Gastrocnemius medialis (tissue), 4 donors: ENCODE data around the gene SHROOM4. TPM values are rescaled to one million over a fixed set of nuclear protein-coding genes. Genes with fewer than 3 reads are reported as not detected.

Source experiments
- ATAC-seq, 2 donors: fragments of 150-250 bp; one replicate each; pipeline ENCODE4 v1.9.1; 2016
- DNase-seq, 2 donors: peaks; one replicate each; pipeline ENCODE4 v3.0.0-alpha.2; 2019
- H3K27ac ChIP-seq, 4 donors: fragments of 200-600 bp; sonication (generic); 1 replicate in 1 of 4; 2 replicates in 3 of 4; pipeline ENCODE4 v1.5.1; 2016 to 2018; ENCODE audit warnings: mild to moderate bottlenecking in 2 of 4, moderate library complexity in 1 of 4
- H3K27me3 ChIP-seq, 3 donors: fragments of 200-600 bp; sonication (generic) in 2 of 3; 1 replicate in 1 of 3; 2 replicates in 2 of 3; pipeline versions ENCODE4 v1.5.1 to v1.6.0; 2016 to 2019; ENCODE audit warnings: mild to moderate bottlenecking in 1 of 3, moderate library complexity in 1 of 3
- H3K36me3 ChIP-seq, 2 donors: fragments of 200-600 bp; sonication (generic) in 1 of 2; one replicate each; pipeline ENCODE4 v1.5.1; 2017 to 2018
- H3K4me1 ChIP-seq, 2 donors: fragments of 200-600 bp; sonication (generic) in 1 of 2; one replicate each; pipeline ENCODE4 v1.5.1; 2016 to 2017; ENCODE audit warnings: mild to moderate bottlenecking in 2 of 2
- H3K4me3 ChIP-seq, 4 donors: fragments of 200-600 bp; sonication (generic) in 3 of 4; 1 replicate in 1 of 4; 2 replicates in 3 of 4; pipeline ENCODE4 v1.5.1; 2016 to 2019; ENCODE audit warnings: mild to moderate bottlenecking in 2 of 4
- H3K9me3 ChIP-seq, 3 donors: fragments of 200-600 bp; sonication (generic) in 2 of 3; 1 replicate in 1 of 3; 2 replicates in 2 of 3; pipeline ENCODE4 v1.5.1; 2016 to 2019
- POLR2A ChIP-seq, 2 donors: fragments of 450-650 bp; IDR thresholded peaks; one replicate each; pipeline ENCODE4 v1.6.1; 2017; ENCODE audit warnings: antibody characterized with exemption in 2 of 2, mild to moderate bottlenecking in 2 of 2, moderate library complexity in 2 of 2
- in situ Hi-C, 4 donors: fragments of 200-750 bp; cut with MboI; loops; one replicate each; pipeline versions ENCODE4 v1.15.0 to v1.8.0; 2017; ENCODE audit warnings: low sequenced_read_pairs in 4 of 4
- intact Hi-C: fragments of 100-400 bp; cut with DNase I; formaldehyde crosslinking; loops from one replicate; pipeline ENCODE4 v1.15.1; 2023; ENCODE audit warnings: low total_unique reads
- total RNA-seq, 4 donors: library from RNA; depleted of rRNA; stranded (reverse); fragments of >200 nt; gene quantifications; one replicate each; pipeline versions ENCODE4 v1.1.0 to v1.2.3, GENCODE V29; 2016
- TF ChIP-seq, protein P1 (sequence below), 5 experiments: fragments of 450-650 bp in 3 of 5; fragments of 200-600 bp in 2 of 5; sonication (generic) in 2 of 5; IDR thresholded peaks in 4 of 5; conservative IDR thresholded peaks in 1 of 5; 1 replicate in 4 of 5; 2 replicates in 1 of 5; pipeline ENCODE4 v1.5.1; 2016 to 2019; ENCODE audit warnings: antibody characterized with exemption in 5 of 5, mild to moderate bottlenecking in 3 of 5, moderate library complexity in 3 of 5

Gene SHROOM4
- total RNA-seq, 4 donors from 2014 or later = 3.8 to 6.1 (median 4.5) TPM

DNA sequence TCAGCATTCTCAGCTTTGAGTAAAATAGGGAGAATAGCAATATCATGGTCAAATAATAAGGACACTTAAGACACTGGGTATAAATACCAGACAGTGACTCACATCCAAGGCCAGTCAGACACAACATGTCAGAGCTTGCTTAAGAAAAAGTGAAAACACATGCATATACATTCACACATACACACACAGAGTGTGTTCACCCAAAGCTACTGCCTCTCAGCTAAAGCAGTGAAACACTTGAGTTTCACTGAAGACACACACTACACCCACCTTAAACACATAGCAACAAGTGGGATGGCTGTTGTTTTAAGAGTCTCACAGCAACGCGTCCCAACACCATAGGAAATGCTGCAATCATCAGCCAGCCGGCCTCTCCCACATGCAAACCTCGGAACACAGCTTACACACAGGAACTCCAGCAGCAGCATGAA lies 14.4 kb downstream of the SHROOM4 start:
- no peak overlapping the region for H3K27ac ChIP-seq
- no peaks in the 10 kb centered on the region for H3K36me3 ChIP-seq
- no peak for DNase-seq
- H3K9me3 ChIP-seq = no peaks in the 10 kb centered on the region
- in situ Hi-C loops = no loop called here
- peaks cover 0 to 2% (median 0%) of the 10 kb centered on the region in 3 donors for H3K27me3 ChIP-seq
- H3K4me1 ChIP-seq = no peaks in the 10 kb centered on the region
- H3K4me3 ChIP-seq = no peak overlapping the region
- ATAC-seq = no peak
- TF ChIP-seq POLR2A (IDR thresholded peaks at IDR 0.05) = no peak
- TF ChIP-seq, protein P1, sequence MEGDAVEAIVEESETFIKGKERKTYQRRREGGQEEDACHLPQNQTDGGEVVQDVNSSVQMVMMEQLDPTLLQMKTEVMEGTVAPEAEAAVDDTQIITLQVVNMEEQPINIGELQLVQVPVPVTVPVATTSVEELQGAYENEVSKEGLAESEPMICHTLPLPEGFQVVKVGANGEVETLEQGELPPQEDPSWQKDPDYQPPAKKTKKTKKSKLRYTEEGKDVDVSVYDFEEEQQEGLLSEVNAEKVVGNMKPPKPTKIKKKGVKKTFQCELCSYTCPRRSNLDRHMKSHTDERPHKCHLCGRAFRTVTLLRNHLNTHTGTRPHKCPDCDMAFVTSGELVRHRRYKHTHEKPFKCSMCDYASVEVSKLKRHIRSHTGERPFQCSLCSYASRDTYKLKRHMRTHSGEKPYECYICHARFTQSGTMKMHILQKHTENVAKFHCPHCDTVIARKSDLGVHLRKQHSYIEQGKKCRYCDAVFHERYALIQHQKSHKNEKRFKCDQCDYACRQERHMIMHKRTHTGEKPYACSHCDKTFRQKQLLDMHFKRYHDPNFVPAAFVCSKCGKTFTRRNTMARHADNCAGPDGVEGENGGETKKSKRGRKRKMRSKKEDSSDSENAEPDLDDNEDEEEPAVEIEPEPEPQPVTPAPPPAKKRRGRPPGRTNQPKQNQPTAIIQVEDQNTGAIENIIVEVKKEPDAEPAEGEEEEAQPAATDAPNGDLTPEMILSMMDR (IDR thresholded peaks at IDR 0.05 in 4 of 5, conservative IDR thresholded peaks at IDR 0.05 in 1 of 5) = no peak
- intact Hi-C loops = no loop called here

DNA sequence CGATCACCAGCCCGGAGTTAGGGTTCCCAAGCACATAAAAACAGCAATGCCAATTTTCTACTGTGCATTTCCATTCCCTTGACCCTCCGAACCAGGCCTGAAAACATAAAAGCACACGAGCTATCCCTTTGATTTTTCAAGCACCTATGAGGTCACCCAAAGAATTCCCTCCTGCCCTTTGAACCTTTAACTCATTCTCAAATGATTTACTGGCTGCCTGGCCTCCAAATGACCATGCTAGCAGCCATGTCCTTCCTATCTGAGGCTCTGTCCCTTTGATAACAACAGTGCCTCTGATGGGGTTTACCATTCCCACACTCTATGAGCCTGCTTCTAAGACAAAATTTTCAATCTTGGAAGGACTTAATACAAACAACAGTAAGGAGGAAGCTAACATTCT lies 15.2 kb downstream of the SHROOM4 start:
- no peak for ATAC-seq
- Histone ChIP-seq H3K9me3 (no peaks in the 10 kb centered on the region), H3K4me3 (no peak overlapping the region), H3K27me3 (peaks cover 0 to 2% (median 0%) of the 10 kb centered on the region in 3 donors), H3K27ac (no peak overlapping the region), H3K36me3 (no peaks in the 10 kb centered on the region), H3K4me1 (no peaks in the 10 kb centered on the region)
- intact Hi-C loops = no loop called here
- TF ChIP-seq, protein P1 (IDR thresholded peaks at IDR 0.05 in 4 of 5, conservative IDR thresholded peaks at IDR 0.05 in 1 of 5) = no peak
- TF ChIP-seq POLR2A (IDR thresholded peaks at IDR 0.05) = no peak
- DNase-seq = no peak
- in situ Hi-C loops = no loop called here

DNA sequence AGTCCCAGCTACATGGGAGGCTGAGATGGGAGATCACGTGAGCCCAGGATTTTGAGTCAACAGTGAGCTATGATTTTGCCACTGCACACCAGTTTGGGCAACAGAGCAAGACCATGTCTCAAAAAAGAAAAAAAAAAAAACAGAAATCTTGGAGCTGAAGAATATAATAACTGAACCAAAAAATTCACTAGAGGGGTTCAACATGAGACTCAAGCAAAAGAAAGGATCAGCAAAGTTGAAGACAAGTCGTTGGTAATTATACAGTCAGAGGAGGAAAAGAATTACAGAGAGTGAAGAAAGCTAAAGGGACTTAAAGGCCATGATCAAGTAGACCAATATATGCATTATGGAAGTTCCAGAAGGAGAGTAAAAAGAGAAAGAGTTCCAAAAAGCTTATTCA lies 26.9 kb downstream of the SHROOM4 start:
- intact Hi-C loops = no loop called here
- in situ Hi-C loops = no loop called here
- H3K4me1 ChIP-seq = no peaks in the 10 kb centered on the region
- no peaks in the 10 kb centered on the region for H3K9me3 ChIP-seq
- ATAC-seq (no peak), DNase-seq (no peak)
- TF ChIP-seq, protein P1 (IDR thresholded peaks at IDR 0.05 in 4 of 5, conservative IDR thresholded peaks at IDR 0.05 in 1 of 5) = no peak
- no peak for TF ChIP-seq POLR2A (IDR thresholded peaks at IDR 0.05)
- H3K27me3 ChIP-seq = no peaks in the 10 kb centered on the region
- H3K36me3 ChIP-seq = no peaks in the 10 kb centered on the region
- no peak overlapping the region for H3K4me3 ChIP-seq
- no peak overlapping the region for H3K27ac ChIP-seq

DNA sequence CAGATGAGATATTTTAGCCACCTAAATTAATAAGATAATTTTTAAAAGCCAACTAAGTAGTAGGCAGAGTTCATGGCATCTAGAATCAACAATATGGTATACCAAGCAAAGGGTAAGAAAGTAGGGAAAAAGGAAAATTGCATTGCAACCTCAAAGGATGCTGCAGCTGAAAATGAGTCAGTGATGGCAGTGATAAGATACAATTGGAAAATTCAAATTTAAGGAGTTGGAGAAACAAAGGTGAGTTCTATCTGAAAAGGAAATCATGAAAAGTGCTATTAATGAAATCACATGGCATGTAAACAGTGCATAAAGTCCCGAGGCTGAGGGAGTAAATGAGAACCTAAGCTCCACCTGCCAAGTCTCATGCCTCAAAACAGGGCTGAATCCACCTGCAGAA lies 33.9 kb downstream of the SHROOM4 start:
- no peak overlapping the region for H3K4me3 ChIP-seq
- H3K27me3 ChIP-seq = no peaks in the 10 kb centered on the region
- in situ Hi-C loops (no loop called here), intact Hi-C loops (no loop called here)
- DNase-seq = no peak
- H3K9me3 ChIP-seq = no peaks in the 10 kb centered on the region
- H3K36me3 ChIP-seq = no peaks in the 10 kb centered on the region
- ATAC-seq = no peak
- TF ChIP-seq, protein P1 (IDR thresholded peaks at IDR 0.05 in 4 of 5, conservative IDR thresholded peaks at IDR 0.05 in 1 of 5) = no peak
- no peak for TF ChIP-seq POLR2A (IDR thresholded peaks at IDR 0.05)
- H3K4me1 ChIP-seq = no peaks in the 10 kb centered on the region
- H3K27ac ChIP-seq = no peak overlapping the region

DNA sequence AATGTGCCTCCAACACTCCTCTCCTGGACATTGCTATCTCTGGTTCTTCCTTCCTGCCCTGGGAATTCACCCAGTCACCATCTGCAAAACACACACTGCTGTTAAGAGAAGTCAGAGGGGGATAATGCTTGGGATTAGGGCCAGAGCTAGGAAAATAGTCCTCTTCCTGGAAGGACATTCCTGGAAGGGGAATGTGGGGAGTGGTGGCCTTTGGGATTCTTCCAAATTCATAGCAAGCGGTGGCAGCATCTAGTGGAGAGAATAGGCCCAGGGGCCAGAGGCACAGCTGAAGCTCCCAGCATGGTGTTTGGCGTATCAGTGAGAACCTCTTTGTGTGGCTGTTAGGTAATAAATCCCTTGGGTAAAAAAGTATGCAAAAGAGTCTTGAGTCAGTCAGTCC lies 34.3 kb downstream of the SHROOM4 start:
- in situ Hi-C loops = loop anchor here in 1 of 4 donors (10.0 kb wide), 1 partner anchor 65 kb away; no protein-coding TSS in a partner anchor
- Histone ChIP-seq H3K27ac (no peak overlapping the region), H3K9me3 (no peaks in the 10 kb centered on the region), H3K4me3 (no peak overlapping the region), H3K4me1 (no peaks in the 10 kb centered on the region), H3K36me3 (no peaks in the 10 kb centered on the region), H3K27me3 (no peaks in the 10 kb centered on the region)
- TF ChIP-seq, protein P1 (IDR thresholded peaks at IDR 0.05 in 4 of 5, conservative IDR thresholded peaks at IDR 0.05 in 1 of 5) = no peak
- no peak for TF ChIP-seq POLR2A (IDR thresholded peaks at IDR 0.05)
- no peak for ATAC-seq
- DNase-seq = no peak
- intact Hi-C loops = no loop called here
